Measurements from ENCODE around the gene ITGB8. TPM values are rescaled to one million over a fixed set of nuclear protein-coding genes. Genes with fewer than 3 reads are reported as not detected.

Gene ITGB8
- total and polyA plus RNA-seq, 4 donors: 0.16 to 2.8 (median 0.51) TPM

DNA sequence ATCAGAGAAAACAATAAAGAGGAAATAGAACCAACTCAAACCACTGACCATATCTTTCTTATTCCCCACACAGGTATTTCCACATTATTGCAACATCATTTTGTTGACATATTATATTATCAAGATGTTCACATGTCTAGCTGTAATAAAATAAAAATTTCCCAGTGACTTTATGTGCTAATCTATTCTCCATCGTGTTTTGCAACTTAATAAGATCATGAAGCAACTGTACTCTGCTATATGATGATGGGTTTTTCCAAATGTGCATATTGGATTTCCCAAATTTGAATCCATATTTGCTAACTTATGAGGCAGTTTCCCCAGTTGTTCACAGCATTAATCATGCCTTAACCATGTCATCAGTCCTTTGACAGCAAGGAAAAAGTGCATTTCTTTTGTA is 127.8 kb downstream of the ITGB8 start:
- Histone ChIP-seq H3K4me1 (ENCODE audit: control insufficient read depth in 4 of 4, insufficient read depth in 4 of 4, low read length in 3 of 4) (no peaks in the 10 kb centered on the region), H3K9ac (ENCODE audit: low read depth in 1 of 2, low read length in 2 of 2) (no peak overlapping the region), H3K36me3 (ENCODE audit: control insufficient read depth in 4 of 4, insufficient read depth in 3 of 4, low read depth in 1 of 4, low read length in 3 of 4) (no peaks in the 10 kb centered on the region), H3K9me3 (ENCODE audit: control insufficient read depth in 4 of 4, low read length in 3 of 4) (no peaks in the 10 kb centered on the region), H3K4me3 (ENCODE audit: low read depth in 1 of 3, low read length in 3 of 3) (no peak overlapping the region), H3K27ac (ENCODE audit: low read depth in 1 of 2, low read length in 2 of 2) (no peak overlapping the region), H3K27me3 (ENCODE audit: control insufficient read depth in 4 of 4, insufficient read depth in 4 of 4, low read length in 3 of 4) (peaks cover 0 to 3% (median 0%) of the 10 kb centered on the region in 4 donors)
- 53% methylated on average over 1 of the region's 1 CpG for WGBS
- no peak for DNase-seq (ENCODE audit: low spot score)
- TF ChIP-seq, protein P1, sequence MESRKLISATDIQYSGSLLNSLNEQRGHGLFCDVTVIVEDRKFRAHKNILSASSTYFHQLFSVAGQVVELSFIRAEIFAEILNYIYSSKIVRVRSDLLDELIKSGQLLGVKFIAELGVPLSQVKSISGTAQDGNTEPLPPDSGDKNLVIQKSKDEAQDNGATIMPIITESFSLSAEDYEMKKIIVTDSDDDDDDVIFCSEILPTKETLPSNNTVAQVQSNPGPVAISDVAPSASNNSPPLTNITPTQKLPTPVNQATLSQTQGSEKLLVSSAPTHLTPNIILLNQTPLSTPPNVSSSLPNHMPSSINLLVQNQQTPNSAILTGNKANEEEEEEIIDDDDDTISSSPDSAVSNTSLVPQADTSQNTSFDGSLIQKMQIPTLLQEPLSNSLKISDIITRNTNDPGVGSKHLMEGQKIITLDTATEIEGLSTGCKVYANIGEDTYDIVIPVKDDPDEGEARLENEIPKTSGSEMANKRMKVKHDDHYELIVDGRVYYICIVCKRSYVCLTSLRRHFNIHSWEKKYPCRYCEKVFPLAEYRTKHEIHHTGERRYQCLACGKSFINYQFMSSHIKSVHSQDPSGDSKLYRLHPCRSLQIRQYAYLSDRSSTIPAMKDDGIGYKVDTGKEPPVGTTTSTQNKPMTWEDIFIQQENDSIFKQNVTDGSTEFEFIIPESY (IDR thresholded peaks at IDR 0.05): no peak
- TF ChIP-seq, protein P2, sequence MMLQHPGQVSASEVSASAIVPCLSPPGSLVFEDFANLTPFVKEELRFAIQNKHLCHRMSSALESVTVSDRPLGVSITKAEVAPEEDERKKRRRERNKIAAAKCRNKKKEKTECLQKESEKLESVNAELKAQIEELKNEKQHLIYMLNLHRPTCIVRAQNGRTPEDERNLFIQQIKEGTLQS (IDR thresholded peaks at IDR 0.05): no peak
- TF ChIP-seq NR2F2 (IDR thresholded peaks at IDR 0.05): no peak
- TF ChIP-seq FOXA1 (IDR thresholded peaks at IDR 0.05): no peak
- no peak for TF ChIP-seq TAF1 (conservative IDR thresholded peaks at IDR 0.05)
- no peak for TF ChIP-seq GABPA (IDR thresholded peaks at IDR 0.05 in 1 of 2, conservative IDR thresholded peaks at IDR 0.05 in 1 of 2)
- TF ChIP-seq, protein P3, sequence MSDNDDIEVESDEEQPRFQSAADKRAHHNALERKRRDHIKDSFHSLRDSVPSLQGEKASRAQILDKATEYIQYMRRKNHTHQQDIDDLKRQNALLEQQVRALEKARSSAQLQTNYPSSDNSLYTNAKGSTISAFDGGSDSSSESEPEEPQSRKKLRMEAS (IDR thresholded peaks at IDR 0.05): no peak
- TF ChIP-seq, protein P4, sequence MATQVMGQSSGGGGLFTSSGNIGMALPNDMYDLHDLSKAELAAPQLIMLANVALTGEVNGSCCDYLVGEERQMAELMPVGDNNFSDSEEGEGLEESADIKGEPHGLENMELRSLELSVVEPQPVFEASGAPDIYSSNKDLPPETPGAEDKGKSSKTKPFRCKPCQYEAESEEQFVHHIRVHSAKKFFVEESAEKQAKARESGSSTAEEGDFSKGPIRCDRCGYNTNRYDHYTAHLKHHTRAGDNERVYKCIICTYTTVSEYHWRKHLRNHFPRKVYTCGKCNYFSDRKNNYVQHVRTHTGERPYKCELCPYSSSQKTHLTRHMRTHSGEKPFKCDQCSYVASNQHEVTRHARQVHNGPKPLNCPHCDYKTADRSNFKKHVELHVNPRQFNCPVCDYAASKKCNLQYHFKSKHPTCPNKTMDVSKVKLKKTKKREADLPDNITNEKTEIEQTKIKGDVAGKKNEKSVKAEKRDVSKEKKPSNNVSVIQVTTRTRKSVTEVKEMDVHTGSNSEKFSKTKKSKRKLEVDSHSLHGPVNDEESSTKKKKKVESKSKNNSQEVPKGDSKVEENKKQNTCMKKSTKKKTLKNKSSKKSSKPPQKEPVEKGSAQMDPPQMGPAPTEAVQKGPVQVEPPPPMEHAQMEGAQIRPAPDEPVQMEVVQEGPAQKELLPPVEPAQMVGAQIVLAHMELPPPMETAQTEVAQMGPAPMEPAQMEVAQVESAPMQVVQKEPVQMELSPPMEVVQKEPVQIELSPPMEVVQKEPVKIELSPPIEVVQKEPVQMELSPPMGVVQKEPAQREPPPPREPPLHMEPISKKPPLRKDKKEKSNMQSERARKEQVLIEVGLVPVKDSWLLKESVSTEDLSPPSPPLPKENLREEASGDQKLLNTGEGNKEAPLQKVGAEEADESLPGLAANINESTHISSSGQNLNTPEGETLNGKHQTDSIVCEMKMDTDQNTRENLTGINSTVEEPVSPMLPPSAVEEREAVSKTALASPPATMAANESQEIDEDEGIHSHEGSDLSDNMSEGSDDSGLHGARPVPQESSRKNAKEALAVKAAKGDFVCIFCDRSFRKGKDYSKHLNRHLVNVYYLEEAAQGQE (IDR thresholded peaks at IDR 0.05): no peak
- TF ChIP-seq JUND (IDR thresholded peaks at IDR 0.05): no peak
- no peak for TF ChIP-seq HNF4A (conservative IDR thresholded peaks at IDR 0.05)
- TF ChIP-seq YY1 (IDR thresholded peaks at IDR 0.05): no peak
- TF ChIP-seq SP1 (IDR thresholded peaks at IDR 0.05): no peak
- TF ChIP-seq HNF4G (IDR thresholded peaks at IDR 0.05): no peak
- TF ChIP-seq EGR1 (IDR thresholded peaks at IDR 0.05; ENCODE audit: low read depth in 2 of 2): no peak
- TF ChIP-seq FOXA2 (IDR thresholded peaks at IDR 0.05): no peak
- TF ChIP-seq, protein P5, sequence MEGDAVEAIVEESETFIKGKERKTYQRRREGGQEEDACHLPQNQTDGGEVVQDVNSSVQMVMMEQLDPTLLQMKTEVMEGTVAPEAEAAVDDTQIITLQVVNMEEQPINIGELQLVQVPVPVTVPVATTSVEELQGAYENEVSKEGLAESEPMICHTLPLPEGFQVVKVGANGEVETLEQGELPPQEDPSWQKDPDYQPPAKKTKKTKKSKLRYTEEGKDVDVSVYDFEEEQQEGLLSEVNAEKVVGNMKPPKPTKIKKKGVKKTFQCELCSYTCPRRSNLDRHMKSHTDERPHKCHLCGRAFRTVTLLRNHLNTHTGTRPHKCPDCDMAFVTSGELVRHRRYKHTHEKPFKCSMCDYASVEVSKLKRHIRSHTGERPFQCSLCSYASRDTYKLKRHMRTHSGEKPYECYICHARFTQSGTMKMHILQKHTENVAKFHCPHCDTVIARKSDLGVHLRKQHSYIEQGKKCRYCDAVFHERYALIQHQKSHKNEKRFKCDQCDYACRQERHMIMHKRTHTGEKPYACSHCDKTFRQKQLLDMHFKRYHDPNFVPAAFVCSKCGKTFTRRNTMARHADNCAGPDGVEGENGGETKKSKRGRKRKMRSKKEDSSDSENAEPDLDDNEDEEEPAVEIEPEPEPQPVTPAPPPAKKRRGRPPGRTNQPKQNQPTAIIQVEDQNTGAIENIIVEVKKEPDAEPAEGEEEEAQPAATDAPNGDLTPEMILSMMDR (IDR thresholded peaks at IDR 0.05; ENCODE audit: low read depth, low read length, missing input control): no peak

DNA sequence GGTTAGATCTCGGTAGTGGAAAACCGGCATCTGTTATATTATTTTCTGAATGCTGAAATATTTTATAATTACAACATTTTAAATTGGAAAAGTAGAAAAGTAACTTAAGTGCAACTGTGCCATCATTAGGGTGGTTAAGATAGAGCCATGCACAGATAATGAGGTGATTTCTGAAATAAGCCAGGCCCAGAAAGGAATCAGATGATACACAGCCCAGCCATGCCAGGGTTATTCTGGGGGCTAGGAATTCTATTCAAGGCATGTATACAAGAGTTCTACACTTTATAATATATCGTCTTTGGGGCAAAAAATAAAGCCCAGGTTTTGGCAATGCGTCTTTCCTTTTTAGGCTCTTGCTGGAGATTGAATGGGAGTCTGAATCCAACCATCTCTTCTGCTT is 128.7 kb downstream of the ITGB8 start:
- Histone ChIP-seq H3K36me3 (ENCODE audit: control insufficient read depth in 4 of 4, insufficient read depth in 3 of 4, low read depth in 1 of 4, low read length in 3 of 4) (no peaks in the 10 kb centered on the region), H3K27ac (ENCODE audit: low read depth in 1 of 2, low read length in 2 of 2) (no peak overlapping the region), H3K27me3 (ENCODE audit: control insufficient read depth in 4 of 4, insufficient read depth in 4 of 4, low read length in 3 of 4) (peaks cover 0 to 3% (median 0%) of the 10 kb centered on the region in 4 donors), H3K9me3 (ENCODE audit: control insufficient read depth in 4 of 4, low read length in 3 of 4) (no peaks in the 10 kb centered on the region), H3K4me3 (ENCODE audit: low read depth in 1 of 3, low read length in 3 of 3) (no peak overlapping the region), H3K4me1 (ENCODE audit: control insufficient read depth in 4 of 4, insufficient read depth in 4 of 4, low read length in 3 of 4) (no peaks in the 10 kb centered on the region), H3K9ac (ENCODE audit: low read depth in 1 of 2, low read length in 2 of 2) (no peak overlapping the region)
- 75% methylated on average over 4 of the region's 4 CpGs for WGBS
- no peak for DNase-seq (ENCODE audit: low spot score)
- TF ChIP-seq SP1 (IDR thresholded peaks at IDR 0.05) (no peak), HNF4G (IDR thresholded peaks at IDR 0.05) (no peak), JUND (IDR thresholded peaks at IDR 0.05) (no peak), TAF1 (conservative IDR thresholded peaks at IDR 0.05) (no peak), NR2F2 (IDR thresholded peaks at IDR 0.05) (no peak), RXRA (IDR thresholded peaks at IDR 0.05) (no peak), GABPA (IDR thresholded peaks at IDR 0.05 in 1 of 2, conservative IDR thresholded peaks at IDR 0.05 in 1 of 2) (no peak), HNF4A (conservative IDR thresholded peaks at IDR 0.05) (no peak)
- TF ChIP-seq, protein P4 (IDR thresholded peaks at IDR 0.05): no peak
- TF ChIP-seq, protein P2 (IDR thresholded peaks at IDR 0.05): no peak
- TF ChIP-seq, protein P1 (IDR thresholded peaks at IDR 0.05): no peak
- TF ChIP-seq, protein P3 (IDR thresholded peaks at IDR 0.05): no peak
